ENCODE results near the gene PAX8.

DNA sequence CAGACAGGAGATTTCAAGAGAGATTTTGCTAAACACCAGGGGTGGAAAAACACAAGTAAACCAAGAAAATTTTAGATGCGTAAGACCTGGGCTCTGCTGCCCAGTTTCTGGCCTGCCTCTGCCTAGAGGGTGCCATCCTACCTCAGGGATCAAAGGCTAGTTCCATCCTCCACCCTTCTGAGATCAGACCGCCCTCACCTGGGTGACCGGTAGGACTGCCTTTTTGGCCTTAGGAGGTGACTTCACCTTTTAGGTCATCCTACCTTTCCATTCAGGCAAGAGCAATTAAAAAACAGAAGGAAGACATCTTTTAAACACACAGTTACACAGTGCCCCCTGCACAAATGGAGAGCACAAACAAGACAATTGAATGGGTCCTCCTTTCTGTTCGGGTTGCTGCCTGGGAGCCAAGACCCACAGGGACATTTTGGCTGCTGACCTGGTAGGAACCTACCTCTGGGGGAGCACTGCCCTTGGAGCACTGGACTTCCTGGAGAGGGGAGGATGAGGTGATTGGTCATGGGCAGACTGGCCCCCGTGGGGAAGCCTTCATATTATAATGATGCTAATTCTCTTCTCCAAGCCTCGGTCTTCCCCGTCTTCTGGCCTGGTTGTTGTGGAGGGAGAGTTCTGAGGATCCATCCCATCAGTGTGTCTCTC is 101.9 kb downstream of the PAX8 start:
- no peak for TF ChIP-seq POLR2A (IDR thresholded peaks at IDR 0.05)
- TF ChIP-seq, protein P1, sequence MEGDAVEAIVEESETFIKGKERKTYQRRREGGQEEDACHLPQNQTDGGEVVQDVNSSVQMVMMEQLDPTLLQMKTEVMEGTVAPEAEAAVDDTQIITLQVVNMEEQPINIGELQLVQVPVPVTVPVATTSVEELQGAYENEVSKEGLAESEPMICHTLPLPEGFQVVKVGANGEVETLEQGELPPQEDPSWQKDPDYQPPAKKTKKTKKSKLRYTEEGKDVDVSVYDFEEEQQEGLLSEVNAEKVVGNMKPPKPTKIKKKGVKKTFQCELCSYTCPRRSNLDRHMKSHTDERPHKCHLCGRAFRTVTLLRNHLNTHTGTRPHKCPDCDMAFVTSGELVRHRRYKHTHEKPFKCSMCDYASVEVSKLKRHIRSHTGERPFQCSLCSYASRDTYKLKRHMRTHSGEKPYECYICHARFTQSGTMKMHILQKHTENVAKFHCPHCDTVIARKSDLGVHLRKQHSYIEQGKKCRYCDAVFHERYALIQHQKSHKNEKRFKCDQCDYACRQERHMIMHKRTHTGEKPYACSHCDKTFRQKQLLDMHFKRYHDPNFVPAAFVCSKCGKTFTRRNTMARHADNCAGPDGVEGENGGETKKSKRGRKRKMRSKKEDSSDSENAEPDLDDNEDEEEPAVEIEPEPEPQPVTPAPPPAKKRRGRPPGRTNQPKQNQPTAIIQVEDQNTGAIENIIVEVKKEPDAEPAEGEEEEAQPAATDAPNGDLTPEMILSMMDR (IDR thresholded peaks at IDR 0.05), result no peak
